GM12874 (cell line): ENCODE measurements around the gene B4GALNT1.

Experiments
- CTCF ChIP-seq: IDR thresholded peaks from 2 replicates; pipeline ENCODE4 v1.5.1; 2011; ENCODE audit warnings: low read depth, mild to moderate bottlenecking, control low read depth, low read length, moderate library complexity; ENCODE audit not compliant: insufficient read depth

The B4GALNT1 gene

GRCh38 chr12:57612711-57613426, 20.1 kb downstream of the B4GALNT1 start:
- no peak for TF ChIP-seq CTCF

- no peak for TF ChIP-seq CTCF
Observed at GRCh38 chr12:57611827-57612710, 20.9 kb downstream of the B4GALNT1 start.

GRCh38 chr12:57611108-57611826, 21.7 kb downstream of the B4GALNT1 start, which contains the start of gene ARHGEF25:
TSS of gene ARHGEF25 (plus strand) at chr12:57611435. CDS start at chr12:57611895, 460 bp downstream.
- no peak for TF ChIP-seq CTCF

- TF ChIP-seq CTCF = no peak
Observed at GRCh38 chr12:57610554-57611107, 22.4 kb downstream of the B4GALNT1 start.

- TF ChIP-seq CTCF = no peak
Observed at GRCh38 chr12:57609781-57610553, 23.0 kb downstream of the B4GALNT1 start.

GRCh38 chr12:57609101-57609780, 23.8 kb downstream of the B4GALNT1 start:
- TF ChIP-seq CTCF = no peak
